HAP-1 (cell line): ENCODE results near the gene ARPC2.
"Not testable (repeated sequence)": the region's sequence is repeated elsewhere in the genome, so short reads cannot be mapped to it uniquely, and the experiment has no call there.

Experiments
- DNase-seq, 2 experiments: peaks; one replicate each; pipeline ENCODE4 v3.0.0-alpha.2; 2016 to 2020; ENCODE audit warnings: low spot score in 2 of 2
- H3K27me3 ChIP-seq: fragments of 250-450 bp; sonication (Bioruptor Pico); 2 replicates; pipeline ENCODE4 v1.5.1; 2020; ENCODE audit warnings: low read depth, mild to moderate bottlenecking, moderate library complexity
- H3K36me3 ChIP-seq: fragments of 250-450 bp; sonication (Bioruptor Pico); replicated peaks from 2 replicates; pipeline ENCODE4 v1.5.1; 2020; ENCODE audit warnings: mild to moderate bottlenecking
- H3K4me1 ChIP-seq: fragments of 250-450 bp; sonication (Bioruptor Pico); 2 replicates; pipeline ENCODE4 v1.5.1; 2020; ENCODE audit warnings: mild to moderate bottlenecking
- H3K4me3 ChIP-seq: fragments of 250-450 bp; sonication (Bioruptor Pico); 2 replicates; pipeline ENCODE4 v1.5.1; 2020; ENCODE audit warnings: mild to moderate bottlenecking, moderate library complexity
- H3K9me3 ChIP-seq: fragments of 250-450 bp; sonication (Bioruptor Pico); 2 replicates; pipeline ENCODE4 v1.5.1; 2020; ENCODE audit warnings: mild to moderate bottlenecking, moderate library complexity
- in situ Hi-C: fragments of 300-500 bp; cut with MboI; formaldehyde crosslinking; loops from 3 replicates; pipeline ENCODE4 v1.14.3; 2020; ENCODE audit warnings: low sequenced_read_pairs, inconsistent platforms, mixed read lengths

The ARPC2 gene

GRCh38 chr2:218273214-218273907, 56.4 kb downstream of the ARPC2 start:
- Histone ChIP-seq H3K36me3 (peaks cover 56% of the 10 kb centered on the region), H3K4me1 (peaks cover 14% of the 10 kb centered on the region)
- H3K9me3 ChIP-seq, DNase-seq, H3K4me3 ChIP-seq, H3K27me3 ChIP-seq, in situ Hi-C loops: not testable (repeated sequence)

GRCh38 chr2:218273908-218274249, 56.9 kb downstream of the ARPC2 start:
- no peak for DNase-seq
- Histone ChIP-seq H3K36me3 (peaks cover 58% of the 10 kb centered on the region), H3K27me3 (no peaks in the 10 kb centered on the region), H3K4me3 (no peak overlapping the region), H3K9me3 (no peaks in the 10 kb centered on the region), H3K4me1 (peaks cover 14% of the 10 kb centered on the region)
- in situ Hi-C loops, result no loop called here

- no peaks in the 10 kb centered on the region for H3K9me3 ChIP-seq
- no peak for DNase-seq
- in situ Hi-C loops, result no loop called here
- no peak overlapping the region for H3K4me3 ChIP-seq
- H3K4me1 ChIP-seq, result peaks cover 14% of the 10 kb centered on the region
- H3K27me3 ChIP-seq, result no peaks in the 10 kb centered on the region
- peaks cover 63% of the 10 kb centered on the region for H3K36me3 ChIP-seq
Measured at GRCh38 chr2:218274586-218274985, 57.6 kb downstream of the ARPC2 start.

- peaks cover 14% of the 10 kb centered on the region for H3K4me1 ChIP-seq
Measured at GRCh38 chr2:218275371-218276072, 58.5 kb downstream of the ARPC2 start.

GRCh38 chr2:218276986-218277755, 60.2 kb downstream of the ARPC2 start:
- no peak for DNase-seq
- Histone ChIP-seq H3K9me3 (no peaks in the 10 kb centered on the region), H3K36me3 (peaks cover 70% of the 10 kb centered on the region), H3K4me1 (peaks cover 8% of the 10 kb centered on the region), H3K4me3 (no peak overlapping the region), H3K27me3 (no peaks in the 10 kb centered on the region)
- in situ Hi-C loops, result loop anchor here (25.0 kb wide), 1 partner anchor 385 kb away; the partner anchor contains the start of genes BCS1L, RNF25, STK36 and ZNF142

More at GRCh38 chr2:218275371-218276072, 58.5 kb downstream of the ARPC2 start:
- DNase-seq, result no peak
- Histone ChIP-seq H3K36me3 (peaks cover 70% of the 10 kb centered on the region), H3K4me3 (no peak overlapping the region), H3K9me3 (no peaks in the 10 kb centered on the region), H3K27me3 (no peaks in the 10 kb centered on the region)
- in situ Hi-C loops, result loop anchor here (25.0 kb wide), 1 partner anchor 387 kb away; the partner anchor contains the start of genes BCS1L, RNF25, STK36 and ZNF142

GRCh38 chr2:218277921-218278320, 60.9 kb downstream of the ARPC2 start:
- in situ Hi-C loops, result loop anchor here (25.0 kb wide), 1 partner anchor 384 kb away; the partner anchor contains the start of genes BCS1L, RNF25, STK36 and ZNF142
- Histone ChIP-seq H3K9me3 (no peaks in the 10 kb centered on the region), H3K4me1 (peaks cover 3% of the 10 kb centered on the region), H3K36me3 (peaks cover 66% of the 10 kb centered on the region), H3K27me3 (no peaks in the 10 kb centered on the region), H3K4me3 (no peak overlapping the region)
- no peak for DNase-seq

GRCh38 chr2:218278531-218279360, 61.8 kb downstream of the ARPC2 start:
- Histone ChIP-seq H3K27me3 (no peaks in the 10 kb centered on the region), H3K4me1 (no peaks in the 10 kb centered on the region), H3K4me3 (no peak overlapping the region), H3K9me3 (no peaks in the 10 kb centered on the region), H3K36me3 (peaks cover 63% of the 10 kb centered on the region)
- no peak for DNase-seq
- in situ Hi-C loops, result loop anchor here (25.0 kb wide), 1 partner anchor 384 kb away; the partner anchor contains the start of genes BCS1L, RNF25, STK36 and ZNF142

GRCh38 chr2:218280260-218280870, 63.4 kb downstream of the ARPC2 start:
- in situ Hi-C loops, result loop anchor here (25.0 kb wide), 1 partner anchor 382 kb away; the partner anchor contains the start of genes BCS1L, RNF25, STK36 and ZNF142
- no peak for DNase-seq
- H3K4me1 ChIP-seq, result no peaks in the 10 kb centered on the region
- H3K27me3 ChIP-seq, result no peaks in the 10 kb centered on the region
- H3K4me3 ChIP-seq, result no peak overlapping the region
- H3K9me3 ChIP-seq, result no peaks in the 10 kb centered on the region
- H3K36me3 ChIP-seq, result peaks cover 47% of the 10 kb centered on the region

GRCh38 chr2:218281449-218281848, 64.5 kb downstream of the ARPC2 start:
- Histone ChIP-seq H3K9me3 (no peaks in the 10 kb centered on the region), H3K4me1 (no peaks in the 10 kb centered on the region), H3K27me3 (no peaks in the 10 kb centered on the region), H3K4me3 (no peak overlapping the region), H3K36me3 (peaks cover 37% of the 10 kb centered on the region)
- DNase-seq, result no peak
- in situ Hi-C loops, result loop anchor here (25.0 kb wide), 1 partner anchor 381 kb away; the partner anchor contains the start of genes BCS1L, RNF25, STK36 and ZNF142

- H3K36me3 ChIP-seq, result peaks cover 28% of the 10 kb centered on the region
- in situ Hi-C loops, result loop anchor here (25.0 kb wide), 1 partner anchor 380 kb away; the partner anchor contains the start of genes BCS1L, RNF25, STK36 and ZNF142
Measured at GRCh38 chr2:218282173-218282991, 65.4 kb downstream of the ARPC2 start.

GRCh38 chr2:218284106-218284811, 67.3 kb downstream of the ARPC2 start:
- Histone ChIP-seq H3K36me3 (peaks cover 14% of the 10 kb centered on the region), H3K27me3 (no peaks in the 10 kb centered on the region), H3K9me3 (no peaks in the 10 kb centered on the region), H3K4me3 (no peak overlapping the region), H3K4me1 (peaks cover 7% of the 10 kb centered on the region)
- in situ Hi-C loops, result loop anchor here (25.0 kb wide), 1 partner anchor 378 kb away; the partner anchor contains the start of genes BCS1L, RNF25, STK36 and ZNF142
- no peak for DNase-seq

More at GRCh38 chr2:218282173-218282991, 65.4 kb downstream of the ARPC2 start:
- no peak for DNase-seq
- H3K4me1 ChIP-seq, result peaks cover 5% of the 10 kb centered on the region
- H3K27me3 ChIP-seq, result no peaks in the 10 kb centered on the region
- H3K4me3 ChIP-seq, result no peak overlapping the region
- H3K9me3 ChIP-seq, result no peaks in the 10 kb centered on the region
